HepG2 (cell line): ENCODE results near the gene INTS15. TPM values are rescaled to one million over a fixed set of nuclear protein-coding genes. Genes with fewer than 3 reads are reported as not detected.
A peak's percentile ranks its signal among the peaks of the same experiment; 100 is the strongest.

Source experiments
- DNMT1 ChIP-seq: sonication (generic); formaldehyde crosslinking; IDR thresholded peaks from 2 replicates; pipeline ENCODE4 v1.5.1; 2020; ENCODE audit warnings: mild to moderate bottlenecking, missing genetic modification reagents
- DNMT3B ChIP-seq: conservative IDR thresholded peaks from 2 replicates; pipeline ENCODE4 v1.6.1; 2016; ENCODE audit warnings: missing biosample characterization, control low read depth
- KDM5A ChIP-seq: fragments of 200-600 bp; sonication (generic); IDR thresholded peaks from 2 replicates; pipeline ENCODE4 v1.7.0; 2018; ENCODE audit warnings: antibody characterized with exemption, mild to moderate bottlenecking, low read length, borderline replicate concordance
- MAX ChIP-seq: IDR thresholded peaks from 2 replicates; pipeline ENCODE4 v1.6.1; 2012; ENCODE audit warnings: inconsistent platforms
- NAIF1 ChIP-seq: sonication (generic); formaldehyde crosslinking; IDR thresholded peaks from 2 replicates; pipeline ENCODE4 v1.5.0; 2020; ENCODE audit warnings: mild to moderate bottlenecking, missing genetic modification reagents, borderline replicate concordance
- NFAT5 ChIP-seq: sonication (generic); formaldehyde crosslinking; IDR thresholded peaks from 2 replicates; pipeline ENCODE4 v1.4.0; 2020; ENCODE audit warnings: missing genetic modification reagents
- NRL ChIP-seq: sonication (generic); formaldehyde crosslinking; IDR thresholded peaks from 2 replicates; pipeline ENCODE4 v1.5.0; 2020; ENCODE audit warnings: missing genetic modification reagents, mild to moderate bottlenecking, moderate library complexity, borderline replicate concordance
- YY1 ChIP-seq: IDR thresholded peaks from 2 replicates; pipeline ENCODE4 v1.6.1; 2011; ENCODE audit warnings: low read length, low read depth, moderate library complexity, mild to moderate bottlenecking; ENCODE audit not compliant: insufficient read depth, insufficient replicate concordance
- ZNF350 ChIP-seq: sonication (generic); formaldehyde crosslinking; IDR thresholded peaks from 2 replicates; pipeline ENCODE4 v1.4.0; 2020; ENCODE audit warnings: mild to moderate bottlenecking, low read depth, missing genetic modification reagents, borderline replicate concordance
- ZNF567 ChIP-seq: sonication (generic); formaldehyde crosslinking; IDR thresholded peaks from 2 replicates; pipeline ENCODE4 v1.8.1; 2023; ENCODE audit warnings: mild to moderate bottlenecking, missing genetic modification reagents, borderline replicate concordance
- ZNF788 ChIP-seq: sonication (generic); formaldehyde crosslinking; IDR thresholded peaks from 2 replicates; pipeline ENCODE4 v1.5.0; 2020; ENCODE audit warnings: mild to moderate bottlenecking, missing genetic modification reagents, borderline replicate concordance
- ZNF83 ChIP-seq: sonication (generic); formaldehyde crosslinking; IDR thresholded peaks from 2 replicates; pipeline ENCODE4 v1.4.0; 2020; ENCODE audit warnings: missing genetic modification reagents, mild to moderate bottlenecking, borderline replicate concordance
- polyA plus RNA-seq, 8 experiments: library from polyadenylated mRNA; depleted of rRNA in 3 of 8; stranded (reverse) in 7 of 8; unstranded in 1 of 8; fragments of >200 nt; fragmentation: Illumina TruSeq in 4 of 8; extraction: Trizol in 4 of 8; gene quantifications; 2 replicates each; pipeline versions ENCODE4 v1.2.1 to v1.2.3, GENCODE V29; 2011 to 2016; ENCODE audit warnings: low read depth in 4 of 8, missing spikeins in 1 of 8, mixed read lengths in 1 of 8; ENCODE audit not compliant: insufficient read depth in 1 of 8
- total RNA-seq, 5 experiments: library from RNA; depleted of rRNA; stranded (reverse); fragments of >200 nt; fragmentation: Illumina TruSeq; extraction: Trizol; gene quantifications; 2 replicates each; pipeline ENCODE4 v1.2.3, GENCODE V29; 2016; ENCODE audit warnings: low read depth in 1 of 5
- TF ChIP-seq, protein P1 (sequence below): IDR thresholded peaks from 2 replicates; pipeline ENCODE4 v1.6.1; 2018; ENCODE audit warnings: missing genetic modification reagents, mild to moderate bottlenecking, missing compliant biosample characterization
- TF ChIP-seq, protein P2 (sequence below): sonication (generic); formaldehyde crosslinking; IDR thresholded peaks from 2 replicates; pipeline ENCODE4 v1.5.0; 2020; ENCODE audit warnings: mild to moderate bottlenecking, missing genetic modification reagents, borderline replicate concordance
- TF ChIP-seq, protein P3 (sequence below): sonication (generic); formaldehyde crosslinking; IDR thresholded peaks from 2 replicates; pipeline ENCODE4 v1.5.1; 2020; ENCODE audit warnings: mild to moderate bottlenecking, missing genetic modification reagents, moderate library complexity

INTS15 gene
- total and polyA plus RNA-seq, 2 of the 13 experiments (the other 11 are each of a cell fraction or from before 2014, with no cell fraction given): 16.3 to 25.7 TPM

GRCh38 chr7:6614953-6615722 lies 25.3 kb downstream of the INTS15 start, which contains the start of gene ZNF853 (continued):
- no peak for TF ChIP-seq NFAT5 (CRISPR knock-in tag)
- no peak for TF ChIP-seq DNMT3B
- TF ChIP-seq, protein P1, sequence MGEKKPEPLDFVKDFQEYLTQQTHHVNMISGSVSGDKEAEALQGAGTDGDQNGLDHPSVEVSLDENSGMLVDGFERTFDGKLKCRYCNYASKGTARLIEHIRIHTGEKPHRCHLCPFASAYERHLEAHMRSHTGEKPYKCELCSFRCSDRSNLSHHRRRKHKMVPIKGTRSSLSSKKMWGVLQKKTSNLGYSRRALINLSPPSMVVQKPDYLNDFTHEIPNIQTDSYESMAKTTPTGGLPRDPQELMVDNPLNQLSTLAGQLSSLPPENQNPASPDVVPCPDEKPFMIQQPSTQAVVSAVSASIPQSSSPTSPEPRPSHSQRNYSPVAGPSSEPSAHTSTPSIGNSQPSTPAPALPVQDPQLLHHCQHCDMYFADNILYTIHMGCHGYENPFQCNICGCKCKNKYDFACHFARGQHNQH: 0 out of 2 replicates have a peak, but pooled peaks have one; percentile 23
- no peak for TF ChIP-seq ZNF567 (CRISPR knock-in tag)
- TF ChIP-seq, protein P2, sequence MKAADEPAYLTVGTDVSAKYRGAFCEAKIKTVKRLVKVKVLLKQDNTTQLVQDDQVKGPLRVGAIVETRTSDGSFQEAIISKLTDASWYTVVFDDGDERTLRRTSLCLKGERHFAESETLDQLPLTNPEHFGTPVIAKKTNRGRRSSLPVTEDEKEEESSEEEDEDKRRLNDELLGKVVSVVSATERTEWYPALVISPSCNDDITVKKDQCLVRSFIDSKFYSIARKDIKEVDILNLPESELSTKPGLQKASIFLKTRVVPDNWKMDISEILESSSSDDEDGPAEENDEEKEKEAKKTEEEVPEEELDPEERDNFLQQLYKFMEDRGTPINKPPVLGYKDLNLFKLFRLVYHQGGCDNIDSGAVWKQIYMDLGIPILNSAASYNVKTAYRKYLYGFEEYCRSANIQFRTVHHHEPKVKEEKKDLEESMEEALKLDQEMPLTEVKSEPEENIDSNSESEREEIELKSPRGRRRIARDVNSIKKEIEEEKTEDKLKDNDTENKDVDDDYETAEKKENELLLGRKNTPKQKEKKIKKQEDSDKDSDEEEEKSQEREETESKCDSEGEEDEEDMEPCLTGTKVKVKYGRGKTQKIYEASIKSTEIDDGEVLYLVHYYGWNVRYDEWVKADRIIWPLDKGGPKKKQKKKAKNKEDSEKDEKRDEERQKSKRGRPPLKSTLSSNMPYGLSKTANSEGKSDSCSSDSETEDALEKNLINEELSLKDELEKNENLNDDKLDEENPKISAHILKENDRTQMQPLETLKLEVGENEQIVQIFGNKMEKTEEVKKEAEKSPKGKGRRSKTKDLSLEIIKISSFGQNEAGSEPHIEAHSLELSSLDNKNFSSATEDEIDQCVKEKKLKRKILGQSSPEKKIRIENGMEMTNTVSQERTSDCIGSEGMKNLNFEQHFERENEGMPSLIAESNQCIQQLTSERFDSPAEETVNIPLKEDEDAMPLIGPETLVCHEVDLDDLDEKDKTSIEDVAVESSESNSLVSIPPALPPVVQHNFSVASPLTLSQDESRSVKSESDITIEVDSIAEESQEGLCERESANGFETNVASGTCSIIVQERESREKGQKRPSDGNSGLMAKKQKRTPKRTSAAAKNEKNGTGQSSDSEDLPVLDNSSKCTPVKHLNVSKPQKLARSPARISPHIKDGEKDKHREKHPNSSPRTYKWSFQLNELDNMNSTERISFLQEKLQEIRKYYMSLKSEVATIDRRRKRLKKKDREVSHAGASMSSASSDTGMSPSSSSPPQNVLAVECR: peak; percentile 40
- TF ChIP-seq ZNF350 (CRISPR knock-in tag): 0 out of 2 replicates have a peak, but pooled peaks have one; percentile 25
- TF ChIP-seq DNMT1: peak; percentile 55; the same call in 1 of the 2 replicates
- 0 out of 2 replicates have a peak, but pooled peaks have one; percentile 36 for TF ChIP-seq NRL (CRISPR knock-in tag)
- no peak for TF ChIP-seq ZNF83
- TF ChIP-seq KDM5A: no peak
- TF ChIP-seq NAIF1 (CRISPR knock-in tag): no peak
- TF ChIP-seq, protein P3, sequence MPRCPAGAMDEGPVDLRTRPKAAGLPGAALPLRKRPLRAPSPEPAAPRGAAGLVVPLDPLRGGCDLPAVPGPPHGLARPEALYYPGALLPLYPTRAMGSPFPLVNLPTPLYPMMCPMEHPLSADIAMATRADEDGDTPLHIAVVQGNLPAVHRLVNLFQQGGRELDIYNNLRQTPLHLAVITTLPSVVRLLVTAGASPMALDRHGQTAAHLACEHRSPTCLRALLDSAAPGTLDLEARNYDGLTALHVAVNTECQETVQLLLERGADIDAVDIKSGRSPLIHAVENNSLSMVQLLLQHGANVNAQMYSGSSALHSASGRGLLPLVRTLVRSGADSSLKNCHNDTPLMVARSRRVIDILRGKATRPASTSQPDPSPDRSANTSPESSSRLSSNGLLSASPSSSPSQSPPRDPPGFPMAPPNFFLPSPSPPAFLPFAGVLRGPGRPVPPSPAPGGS (CRISPR knock-in tag): no peak
- TF ChIP-seq MAX: peak; percentile 50; the same call in 1 of the 2 replicates
- 0 out of 2 replicates have a peak, but pooled peaks have one; percentile 48 for TF ChIP-seq ZNF788 (CRISPR knock-in tag)
- peak; percentile 15 for TF ChIP-seq YY1
